ENCODE results near the gene FBXL16. TPM values are rescaled to one million over a fixed set of nuclear protein-coding genes. Genes with fewer than 3 reads are reported as not detected.

FBXL16 gene
- total and polyA plus RNA-seq, 2 of the 13 experiments (the other 11 are each of a cell fraction or from before 2014, with no cell fraction given): 0.22 to 2.0 TPM

- TF ChIP-seq, protein P1, sequence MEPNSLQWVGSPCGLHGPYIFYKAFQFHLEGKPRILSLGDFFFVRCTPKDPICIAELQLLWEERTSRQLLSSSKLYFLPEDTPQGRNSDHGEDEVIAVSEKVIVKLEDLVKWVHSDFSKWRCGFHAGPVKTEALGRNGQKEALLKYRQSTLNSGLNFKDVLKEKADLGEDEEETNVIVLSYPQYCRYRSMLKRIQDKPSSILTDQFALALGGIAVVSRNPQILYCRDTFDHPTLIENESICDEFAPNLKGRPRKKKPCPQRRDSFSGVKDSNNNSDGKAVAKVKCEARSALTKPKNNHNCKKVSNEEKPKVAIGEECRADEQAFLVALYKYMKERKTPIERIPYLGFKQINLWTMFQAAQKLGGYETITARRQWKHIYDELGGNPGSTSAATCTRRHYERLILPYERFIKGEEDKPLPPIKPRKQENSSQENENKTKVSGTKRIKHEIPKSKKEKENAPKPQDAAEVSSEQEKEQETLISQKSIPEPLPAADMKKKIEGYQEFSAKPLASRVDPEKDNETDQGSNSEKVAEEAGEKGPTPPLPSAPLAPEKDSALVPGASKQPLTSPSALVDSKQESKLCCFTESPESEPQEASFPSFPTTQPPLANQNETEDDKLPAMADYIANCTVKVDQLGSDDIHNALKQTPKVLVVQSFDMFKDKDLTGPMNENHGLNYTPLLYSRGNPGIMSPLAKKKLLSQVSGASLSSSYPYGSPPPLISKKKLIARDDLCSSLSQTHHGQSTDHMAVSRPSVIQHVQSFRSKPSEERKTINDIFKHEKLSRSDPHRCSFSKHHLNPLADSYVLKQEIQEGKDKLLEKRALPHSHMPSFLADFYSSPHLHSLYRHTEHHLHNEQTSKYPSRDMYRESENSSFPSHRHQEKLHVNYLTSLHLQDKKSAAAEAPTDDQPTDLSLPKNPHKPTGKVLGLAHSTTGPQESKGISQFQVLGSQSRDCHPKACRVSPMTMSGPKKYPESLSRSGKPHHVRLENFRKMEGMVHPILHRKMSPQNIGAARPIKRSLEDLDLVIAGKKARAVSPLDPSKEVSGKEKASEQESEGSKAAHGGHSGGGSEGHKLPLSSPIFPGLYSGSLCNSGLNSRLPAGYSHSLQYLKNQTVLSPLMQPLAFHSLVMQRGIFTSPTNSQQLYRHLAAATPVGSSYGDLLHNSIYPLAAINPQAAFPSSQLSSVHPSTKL (CRISPR knock-in tag; IDR thresholded peaks at IDR 0.05): no peak
- TF ChIP-seq ZNF510 (CRISPR knock-in tag; IDR thresholded peaks at IDR 0.05; ENCODE audit: low read depth) (no peak), KDM1A (CRISPR knock-in tag; IDR thresholded peaks at IDR 0.05) (no peak), ZBTB20 (CRISPR knock-in tag; IDR thresholded peaks at IDR 0.05; ENCODE audit: borderline replicate concordance, low read depth) (no peak; the same call in 1 of the 2 replicates), ZNF557 (CRISPR knock-in tag; IDR thresholded peaks at IDR 0.05) (no peak), ZNF597 (CRISPR knock-in tag; IDR thresholded peaks at IDR 0.05) (no peak), HNRNPL (IDR thresholded peaks at IDR 0.05; ENCODE audit: low read depth, low read length) (peak; percentile 65; the same call in 1 of the 2 replicates), HOXA5 (CRISPR knock-in tag; IDR thresholded peaks at IDR 0.05) (no peak), ZNF530 (CRISPR knock-in tag; IDR thresholded peaks at IDR 0.05; ENCODE audit: low read depth) (no peak), RBM22 (optimal IDR thresholded peaks at IDR 0.05; ENCODE audit: low read length) (no peak), GTF2F1 (IDR thresholded peaks at IDR 0.05; ENCODE audit: low read length) (no peak), ERF (CRISPR knock-in tag; IDR thresholded peaks at IDR 0.05) (0 out of 2 replicates have a peak, but pooled peaks have one; percentile 17), ZNF7 (CRISPR knock-in tag; IDR thresholded peaks at IDR 0.05) (no peak), ZSCAN29 (CRISPR knock-in tag; conservative IDR thresholded peaks at IDR 0.05) (no peak), TOPORS (CRISPR knock-in tag; IDR thresholded peaks at IDR 0.05) (no peak), KLF16 (CRISPR knock-in tag; IDR thresholded peaks at IDR 0.05) (no peak), ZNF354B (CRISPR knock-in tag; IDR thresholded peaks at IDR 0.05) (no peak), ZNF264 (CRISPR knock-in tag; IDR thresholded peaks at IDR 0.05) (no peak), PLRG1 (conservative IDR thresholded peaks at IDR 0.05) (no peak), POGZ (CRISPR knock-in tag; IDR thresholded peaks at IDR 0.05) (0 out of 2 replicates have a peak, but pooled peaks have one; percentile 21), ZNF883 (CRISPR knock-in tag; IDR thresholded peaks at IDR 0.05; ENCODE audit: not compliant biosample characterization) (peak; percentile 82), FLYWCH1 (CRISPR knock-in tag; IDR thresholded peaks at IDR 0.05) (no peak), ESRRA (CRISPR knock-in tag; IDR thresholded peaks at IDR 0.05; ENCODE audit: low read depth) (no peak)
These were observed 26.5 kb downstream of the FBXL16 start (continued) for GRCh38 chr16:678858-679813.
